Germinal center (tissue), 1 donor: ENCODE data around the gene FRMD8.

ENCODE experiments used
- DNase-seq: peaks from one replicate; pipeline ENCODE4 v3.0.0; 2012; ENCODE audit warnings: mixed read lengths, low spot score

Gene FRMD8

DNA sequence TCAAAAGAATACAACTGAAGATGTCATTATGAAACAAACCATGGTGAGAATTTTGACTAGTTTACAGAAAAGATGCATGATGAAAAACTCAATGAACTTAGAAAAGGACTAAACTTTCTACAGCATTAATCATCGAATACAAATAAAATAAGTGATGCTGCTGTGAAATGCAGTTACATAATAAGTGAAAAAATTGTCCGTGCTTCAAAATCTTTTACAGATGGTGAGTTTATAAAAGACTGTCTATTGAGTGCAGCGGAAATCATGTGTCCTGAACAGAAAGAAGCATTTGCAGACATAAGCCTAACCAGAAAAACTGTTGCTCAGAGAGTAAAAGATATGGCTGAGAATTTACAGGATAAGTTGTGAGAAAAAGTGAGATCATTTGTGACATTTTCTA is 70.0 kb downstream of the FRMD8 start:
- no peak for DNase-seq

DNA sequence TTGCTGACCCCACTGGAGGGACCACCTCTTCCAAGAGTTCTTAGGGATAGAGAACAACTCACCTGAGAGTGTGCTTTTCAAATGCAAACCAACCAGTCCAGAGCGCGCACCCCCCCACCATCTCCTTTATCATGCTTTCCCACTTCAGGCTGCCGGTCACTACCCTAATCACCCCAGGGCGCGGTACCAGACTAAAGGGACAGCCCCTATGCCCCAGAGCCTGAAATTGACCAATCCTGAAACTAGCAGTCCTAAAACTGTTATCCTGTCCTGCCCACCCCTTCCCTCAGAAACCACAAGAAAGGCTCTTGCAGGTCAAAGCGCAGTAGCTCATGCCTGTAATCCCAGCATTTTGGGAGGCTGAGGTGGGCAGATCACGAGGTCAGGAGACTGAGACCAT is 73.1 kb downstream of the FRMD8 start:
- DNase-seq: no peak
